Rectal smooth muscle tissue (tissue), 1 donor: ENCODE data around the gene CBX5.

ENCODE experiments used
- H3K27ac ChIP-seq: one replicate; pipeline ENCODE4 v1.7.0; 2013; ENCODE audit warnings: low read depth, low read length, inconsistent platforms
- H3K27me3 ChIP-seq: one replicate; pipeline ENCODE4 v1.7.0; 2013; ENCODE audit warnings: low read length; ENCODE audit not compliant: control insufficient read depth, insufficient read depth
- H3K36me3 ChIP-seq: one replicate; pipeline ENCODE4 v1.7.0; 2013; ENCODE audit warnings: low read length; ENCODE audit not compliant: control insufficient read depth, insufficient read depth
- H3K4me1 ChIP-seq: one replicate; pipeline ENCODE4 v1.7.0; 2013; ENCODE audit warnings: low read length; ENCODE audit not compliant: control insufficient read depth, insufficient read depth
- H3K4me3 ChIP-seq: one replicate; pipeline ENCODE4 v1.7.0; 2013; ENCODE audit warnings: low read length
- H3K9ac ChIP-seq: one replicate; pipeline ENCODE4 v1.7.0; 2013; ENCODE audit warnings: low read length

CBX5 gene

GRCh38 chr12:54276368-54276767 lies 3.6 kb downstream of the CBX5 start:
- Histone ChIP-seq H3K4me3 (no peak overlapping the region), H3K27ac (no peak overlapping the region), H3K36me3 (no peaks in the 10 kb centered on the region), H3K4me1 (peaks cover 18% of the 10 kb centered on the region), H3K9ac (no peak overlapping the region), H3K27me3 (no peaks in the 10 kb centered on the region)

GRCh38 chr12:54273981-54274380 lies 5.9 kb downstream of the CBX5 start:
- H3K36me3 ChIP-seq = no peaks in the 10 kb centered on the region
- no peak overlapping the region for H3K9ac ChIP-seq
- H3K27ac ChIP-seq = no peak overlapping the region
- H3K4me1 ChIP-seq = peaks cover 12% of the 10 kb centered on the region
- no peaks in the 10 kb centered on the region for H3K27me3 ChIP-seq
- H3K4me3 ChIP-seq = no peak overlapping the region

- Histone ChIP-seq H3K9ac (no peak overlapping the region), H3K4me1 (no peaks in the 10 kb centered on the region), H3K27ac (no peak overlapping the region), H3K36me3 (no peaks in the 10 kb centered on the region), H3K27me3 (no peaks in the 10 kb centered on the region), H3K4me3 (no peak overlapping the region)
Observed at GRCh38 chr12:54272214-54272613, 7.7 kb downstream of the CBX5 start.

GRCh38 chr12:54270345-54270744 lies 9.6 kb downstream of the CBX5 start:
- Histone ChIP-seq H3K27me3 (no peaks in the 10 kb centered on the region), H3K4me3 (no peak overlapping the region), H3K9ac (no peak overlapping the region), H3K4me1 (no peaks in the 10 kb centered on the region), H3K27ac (no peak overlapping the region), H3K36me3 (no peaks in the 10 kb centered on the region)

- Histone ChIP-seq H3K4me1 (peaks cover 6% of the 10 kb centered on the region), H3K27me3 (no peaks in the 10 kb centered on the region), H3K4me3 (no peak overlapping the region), H3K27ac (no peak overlapping the region), H3K36me3 (no peaks in the 10 kb centered on the region), H3K9ac (no peak overlapping the region)
Observed at GRCh38 chr12:54266852-54267251, 13.1 kb downstream of the CBX5 start.

GRCh38 chr12:54265364-54265812 lies 14.5 kb downstream of the CBX5 start:
- H3K4me1 ChIP-seq = peaks cover 6% of the 10 kb centered on the region
- no peak overlapping the region for H3K27ac ChIP-seq
- no peak overlapping the region for H3K4me3 ChIP-seq
- no peaks in the 10 kb centered on the region for H3K36me3 ChIP-seq
- no peak overlapping the region for H3K9ac ChIP-seq
- no peaks in the 10 kb centered on the region for H3K27me3 ChIP-seq

- Histone ChIP-seq H3K27me3 (no peaks in the 10 kb centered on the region), H3K9ac (no peak overlapping the region), H3K27ac (no peak overlapping the region), H3K36me3 (no peaks in the 10 kb centered on the region), H3K4me3 (no peak overlapping the region), H3K4me1 (peaks cover 17% of the 10 kb centered on the region)
Observed at GRCh38 chr12:54262403-54262925, 17.5 kb downstream of the CBX5 start.

GRCh38 chr12:54261815-54262402 lies 18.0 kb downstream of the CBX5 start:
- Histone ChIP-seq H3K27me3 (no peaks in the 10 kb centered on the region), H3K4me3 (no peak overlapping the region), H3K4me1 (peaks cover 17% of the 10 kb centered on the region), H3K36me3 (peaks cover 2% of the 10 kb centered on the region), H3K9ac (no peak overlapping the region), H3K27ac (no peak overlapping the region)

- H3K4me1 ChIP-seq = peaks cover 17% of the 10 kb centered on the region
- peaks cover 2% of the 10 kb centered on the region for H3K36me3 ChIP-seq
- no peak overlapping the region for H3K9ac ChIP-seq
- peak overlapping the region; percentile 53 for H3K27ac ChIP-seq
- peak overlapping the region; percentile 61 for H3K4me3 ChIP-seq
- H3K27me3 ChIP-seq = no peaks in the 10 kb centered on the region
Observed at GRCh38 chr12:54259194-54260011, 20.5 kb downstream of the CBX5 start.

GRCh38 chr12:54258201-54258681 lies 21.7 kb downstream of the CBX5 start:
- H3K36me3 ChIP-seq = peaks cover 2% of the 10 kb centered on the region
- H3K4me1 ChIP-seq = peaks cover 17% of the 10 kb centered on the region
- H3K4me3 ChIP-seq = no peak overlapping the region
- H3K27me3 ChIP-seq = no peaks in the 10 kb centered on the region
- H3K9ac ChIP-seq = no peak overlapping the region
- H3K27ac ChIP-seq = peak overlapping the region; percentile 43

- no peak overlapping the region for H3K27ac ChIP-seq
- H3K4me1 ChIP-seq = peaks cover 15% of the 10 kb centered on the region
- H3K9ac ChIP-seq = no peak overlapping the region
- H3K36me3 ChIP-seq = peaks cover 2% of the 10 kb centered on the region
- H3K27me3 ChIP-seq = no peaks in the 10 kb centered on the region
- H3K4me3 ChIP-seq = no peak overlapping the region
Observed at GRCh38 chr12:54257332-54257731, 22.6 kb downstream of the CBX5 start.

- no peaks in the 10 kb centered on the region for H3K27me3 ChIP-seq
- H3K4me3 ChIP-seq = no peak overlapping the region
- H3K4me1 ChIP-seq = peaks cover 2% of the 10 kb centered on the region
- no peak overlapping the region for H3K27ac ChIP-seq
- peaks cover 2% of the 10 kb centered on the region for H3K36me3 ChIP-seq
- no peak overlapping the region for H3K9ac ChIP-seq
Observed at GRCh38 chr12:54253240-54253639, 26.7 kb downstream of the CBX5 start.
